HG02798 (cell line): ENCODE measurements around the gene ZNF446.
"Not testable (repeated sequence)": the region's sequence is repeated elsewhere in the genome, so short reads cannot be mapped to it uniquely, and the experiment has no call there.

Experiments
- ATAC-seq: cut with Tn5 transposase; IDR thresholded peaks from one replicate; pipeline ENCODE4 v1.9.1; 2021; ENCODE audit warnings: mild to moderate bottlenecking; ENCODE audit not compliant: unreplicated experiment, poor library complexity

The ZNF446 gene

GRCh38 chr19:58469241-58470013 lies 6.7 kb upstream of the ZNF446 start:
- ATAC-seq: no peak

- not testable (repeated sequence) for ATAC-seq
These were observed 5.2 kb upstream of the ZNF446 start for GRCh38 chr19:58470837-58471543.

GRCh38 chr19:58471736-58472135 lies 4.4 kb upstream of the ZNF446 start:
- no peak for ATAC-seq

- ATAC-seq: no peak
These were observed 2.4 kb upstream of the ZNF446 start for GRCh38 chr19:58473775-58474174.

- no peak for ATAC-seq
These were observed 1.7 kb upstream of the ZNF446 start for GRCh38 chr19:58474291-58474996.

GRCh38 chr19:58474997-58475713 lies 997 bp upstream of the ZNF446 start:
- ATAC-seq: no peak

GRCh38 chr19:58476498-58477015 lies 405 bp downstream of the ZNF446 start:
- ATAC-seq: no peak

GRCh38 chr19:58477130-58477529 lies 978 bp downstream of the ZNF446 start:
- no peak for ATAC-seq

GRCh38 chr19:58477871-58478270 lies 1.7 kb downstream of the ZNF446 start:
- ATAC-seq: no peak

GRCh38 chr19:58479303-58479702 lies 3.2 kb downstream of the ZNF446 start:
- no peak for ATAC-seq

GRCh38 chr19:58479736-58480480 lies 3.8 kb downstream of the ZNF446 start:
- ATAC-seq: no peak

GRCh38 chr19:58480481-58480830 lies 4.3 kb downstream of the ZNF446 start:
- no peak for ATAC-seq

GRCh38 chr19:58480831-58481230 lies 4.7 kb downstream of the ZNF446 start:
- ATAC-seq: no peak

- ATAC-seq: no peak
These were observed 6.2 kb downstream of the ZNF446 start for GRCh38 chr19:58482372-58482771.

- ATAC-seq: no peak
These were observed 7.6 kb downstream of the ZNF446 start for GRCh38 chr19:58483776-58484175.

- not testable (repeated sequence) for ATAC-seq
These were observed 8.2 kb downstream of the ZNF446 start for GRCh38 chr19:58484349-58484748.

- no peak for ATAC-seq
These were observed 15.2 kb downstream of the ZNF446 start for GRCh38 chr19:58491393-58491792.

- no peak for ATAC-seq
These were observed 16.1 kb downstream of the ZNF446 start for GRCh38 chr19:58492265-58492664.

- ATAC-seq: no peak
These were observed 21.6 kb downstream of the ZNF446 start for GRCh38 chr19:58497634-58498170.
